Measurements from ENCODE around the gene SQSTM1. TPM values are rescaled to one million over a fixed set of nuclear protein-coding genes. Genes with fewer than 3 reads are reported as not detected.
A peak's percentile ranks its signal among the peaks of the same experiment; 100 is the strongest.

Gene SQSTM1
- polyA plus RNA-seq, 1 experiment: 366 TPM

- ChIA-PET CTCF (no interaction called here), POLR2A (interaction anchor here (0.7 kb wide), 1 partner anchor 68 kb away, joined by 3 read pairs; no protein-coding TSS in a partner anchor)
- Histone ChIP-seq H3K4me3 (ENCODE audit: low read depth, low read length) (no peak overlapping the region), H3K9me3 (ENCODE audit: control insufficient read depth, insufficient read depth, low read length) (no peaks in the 10 kb centered on the region; the same call in 1 of the 2 replicates), H3K27me3 (ENCODE audit: control insufficient read depth, insufficient read depth, low read length) (no peaks in the 10 kb centered on the region), H3K27ac (ENCODE audit: low read depth, low read length) (no peak overlapping the region)
- no peak for TF ChIP-seq CTCF (IDR thresholded peaks at IDR 0.05; ENCODE audit: low read depth, low read length)
- no peak for DNase-seq (ENCODE audit: low read depth, low spot score)
Measured at GRCh38 chr5:179800071-179800695, 20.5 kb upstream of the SQSTM1 start.

GRCh38 chr5:179800696-179801201 is 20.0 kb upstream of the SQSTM1 start:
- ChIA-PET CTCF (no interaction called here), POLR2A (interaction anchor here (0.7 kb wide), 1 partner anchor 68 kb away, joined by 3 read pairs; no protein-coding TSS in a partner anchor)
- DNase-seq (ENCODE audit: low read depth, low spot score): no peak

GRCh38 chr5:179801304-179802206 is 19.1 kb upstream of the SQSTM1 start:
- no peak for DNase-seq (ENCODE audit: low read depth, low spot score)
- Histone ChIP-seq H3K27ac (ENCODE audit: low read depth, low read length) (no peak overlapping the region), H3K27me3 (ENCODE audit: control insufficient read depth, insufficient read depth, low read length) (no peaks in the 10 kb centered on the region), H3K4me3 (ENCODE audit: low read depth, low read length) (no peak overlapping the region), H3K9me3 (ENCODE audit: control insufficient read depth, insufficient read depth, low read length) (no peaks in the 10 kb centered on the region; the same call in 1 of the 2 replicates)
- peak; percentile 56 for TF ChIP-seq CTCF (IDR thresholded peaks at IDR 0.05; ENCODE audit: low read depth, low read length)
- ChIA-PET POLR2A (no interaction called here), CTCF (interaction anchor here (0.5 to 1.2 kb wide), 8 partner anchors 10 to 85 kb away, joined by 3 to 8 read pairs (median 4); no protein-coding TSS in a partner anchor)

More at GRCh38 chr5:179800696-179801201, 20.0 kb upstream of the SQSTM1 start:
- Histone ChIP-seq H3K4me3 (ENCODE audit: low read depth, low read length) (no peak overlapping the region), H3K9me3 (ENCODE audit: control insufficient read depth, insufficient read depth, low read length) (no peaks in the 10 kb centered on the region; the same call in 1 of the 2 replicates), H3K27me3 (ENCODE audit: control insufficient read depth, insufficient read depth, low read length) (no peaks in the 10 kb centered on the region), H3K27ac (ENCODE audit: low read depth, low read length) (no peak overlapping the region)
- TF ChIP-seq CTCF (IDR thresholded peaks at IDR 0.05; ENCODE audit: low read depth, low read length): no peak

GRCh38 chr5:179802207-179802883 is 18.4 kb upstream of the SQSTM1 start:
- POLR2A ChIA-PET: no interaction called here
- CTCF ChIA-PET: interaction anchor here (0.5 to 1.2 kb wide), 8 partner anchors 10 to 86 kb away, joined by 3 to 8 read pairs (median 4); no protein-coding TSS in a partner anchor
- Histone ChIP-seq H3K27ac (ENCODE audit: low read depth, low read length) (no peak overlapping the region), H3K9me3 (ENCODE audit: control insufficient read depth, insufficient read depth, low read length) (no peaks in the 10 kb centered on the region; the same call in 1 of the 2 replicates), H3K4me3 (ENCODE audit: low read depth, low read length) (no peak overlapping the region), H3K27me3 (ENCODE audit: control insufficient read depth, insufficient read depth, low read length) (no peaks in the 10 kb centered on the region)
- TF ChIP-seq CTCF (IDR thresholded peaks at IDR 0.05; ENCODE audit: low read depth, low read length): no peak
- DNase-seq (ENCODE audit: low read depth, low spot score): no peak
